GM19099 (cell line): ENCODE measurements around the gene CABP1.

ENCODE experiments used
- POLR2A ChIP-seq: IDR thresholded peaks from 3 replicates; pipeline ENCODE4 v1.6.1; 2011; ENCODE audit warnings: low read depth; ENCODE audit not compliant: insufficient read length; ENCODE audit errors: extremely low read depth

The CABP1 gene

DNA sequence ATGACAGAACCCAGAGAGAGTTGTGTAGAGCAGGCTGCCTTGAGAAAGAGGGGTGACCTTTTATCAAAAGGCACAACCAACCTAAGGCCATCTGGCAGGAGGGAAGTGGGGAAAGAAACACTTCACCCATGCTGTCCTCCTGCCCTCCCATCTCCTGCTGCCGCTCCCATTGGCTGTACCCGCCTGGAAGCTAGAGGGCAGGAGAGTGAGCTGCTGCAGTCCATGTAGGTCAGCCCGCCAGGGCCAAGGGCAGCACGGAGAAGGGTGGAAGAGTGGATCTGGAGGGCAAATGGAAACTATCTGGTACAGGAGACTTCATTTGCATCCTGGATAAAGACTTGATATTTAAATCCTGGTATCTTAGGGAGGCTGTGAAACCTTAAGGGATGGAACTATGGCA lies 11.5 kb upstream of the CABP1 start:
- no peak for TF ChIP-seq POLR2A

DNA sequence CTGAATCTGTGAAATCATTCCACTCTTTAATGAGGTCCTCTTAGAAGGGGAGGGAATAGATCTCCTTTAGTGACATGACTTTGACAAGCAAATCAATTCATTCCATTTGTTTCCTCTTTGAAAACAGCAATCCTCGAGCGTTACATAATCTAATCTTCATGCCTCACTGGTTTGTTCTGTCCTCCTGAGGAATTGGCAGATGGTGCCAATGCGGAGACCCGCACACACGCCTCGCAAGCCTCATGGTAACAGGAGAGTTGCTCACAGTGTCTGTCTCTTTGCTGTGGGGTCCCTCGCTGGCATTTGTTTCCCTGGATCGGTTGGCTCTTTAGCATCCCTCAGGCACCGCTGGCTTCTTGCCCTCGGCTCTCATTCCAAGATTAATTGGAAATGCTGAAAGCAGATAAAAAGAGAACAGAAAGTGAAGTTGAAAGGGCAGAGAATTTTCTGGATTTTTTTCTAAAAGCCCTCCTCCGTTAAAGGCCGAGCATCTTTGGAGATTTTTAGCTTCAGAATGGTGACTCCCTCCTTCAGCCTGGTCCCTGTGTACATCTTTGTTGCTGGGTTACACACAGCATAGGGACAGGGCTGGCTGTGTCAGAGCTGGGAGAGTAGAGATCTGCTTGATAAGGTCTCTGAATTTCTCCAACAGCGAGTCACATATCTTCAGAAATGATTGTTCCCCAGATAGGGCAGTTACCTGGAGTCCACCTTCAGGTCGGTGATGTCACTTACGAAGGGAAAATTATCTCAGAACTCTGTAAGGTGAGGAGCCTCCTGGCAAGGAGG lies 10.1 kb upstream of the CABP1 start:
- no peak for TF ChIP-seq POLR2A

DNA sequence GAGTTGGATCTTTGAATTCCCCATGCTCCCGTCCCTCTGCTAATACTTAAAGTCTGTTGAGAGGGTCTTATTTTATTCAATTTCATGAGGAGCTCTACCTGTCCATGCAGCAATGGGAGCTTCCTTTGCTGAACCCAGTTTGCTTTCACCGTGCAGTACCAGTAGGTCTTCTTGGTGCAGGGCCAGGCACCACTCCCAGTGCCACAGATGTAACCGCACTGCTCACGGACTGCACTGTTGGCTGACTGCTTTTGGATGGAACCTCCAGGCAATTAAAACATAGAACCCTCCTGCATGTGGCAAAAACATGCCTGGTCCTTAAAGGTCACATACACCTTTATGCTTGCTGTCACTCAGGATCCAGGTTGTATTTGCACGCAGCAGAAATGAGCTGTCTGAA lies 9.3 kb upstream of the CABP1 start:
- no peak for TF ChIP-seq POLR2A

DNA sequence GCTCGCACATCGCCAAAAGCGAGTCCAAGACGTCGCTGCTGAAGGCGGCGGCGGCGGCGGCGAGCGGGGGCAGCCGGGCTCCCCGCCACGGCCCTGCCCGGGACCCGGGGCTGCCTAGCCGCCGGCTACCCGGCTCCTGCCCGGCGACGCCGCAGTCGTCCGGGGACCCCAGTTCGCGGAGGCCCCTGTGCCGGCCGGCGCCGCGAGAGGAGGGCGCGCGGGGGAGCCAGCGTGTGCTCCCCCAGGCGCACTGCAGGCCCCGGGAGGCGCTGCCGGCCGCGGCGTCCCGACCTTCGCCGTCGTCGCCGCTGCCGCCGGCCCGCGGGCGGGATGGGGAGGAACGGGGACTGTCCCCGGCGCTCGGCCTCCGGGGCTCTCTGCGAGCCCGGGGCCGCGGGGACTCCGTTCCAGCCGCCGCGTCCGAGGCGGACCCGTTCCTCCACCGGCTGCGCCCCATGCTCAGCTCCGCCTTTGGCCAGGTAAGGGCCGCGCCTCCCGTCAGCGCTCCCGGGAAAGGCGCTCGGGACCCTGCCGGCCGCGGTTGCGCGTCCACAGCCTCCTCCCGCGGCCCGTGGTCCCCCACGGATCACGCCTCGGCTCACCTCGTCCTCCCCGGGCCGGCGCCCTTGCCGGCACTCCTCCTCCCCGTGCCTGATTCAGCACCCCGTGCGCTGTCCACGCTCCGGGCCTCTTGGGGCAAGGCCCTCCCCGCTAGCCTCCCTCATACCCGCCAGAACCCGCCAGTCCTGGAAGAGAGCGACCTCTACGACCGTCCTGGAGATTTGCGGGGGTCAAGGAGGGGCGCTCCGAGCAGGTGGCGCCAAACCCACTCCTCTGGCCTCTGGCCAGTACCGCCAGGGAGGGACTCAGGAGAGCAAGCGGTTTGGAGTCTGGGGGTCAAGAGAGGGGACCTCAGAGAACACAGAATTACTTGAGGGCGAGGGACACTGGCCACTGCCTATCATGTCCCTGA lies 721 bp downstream of the CABP1 start:
- no peak for TF ChIP-seq POLR2A

DNA sequence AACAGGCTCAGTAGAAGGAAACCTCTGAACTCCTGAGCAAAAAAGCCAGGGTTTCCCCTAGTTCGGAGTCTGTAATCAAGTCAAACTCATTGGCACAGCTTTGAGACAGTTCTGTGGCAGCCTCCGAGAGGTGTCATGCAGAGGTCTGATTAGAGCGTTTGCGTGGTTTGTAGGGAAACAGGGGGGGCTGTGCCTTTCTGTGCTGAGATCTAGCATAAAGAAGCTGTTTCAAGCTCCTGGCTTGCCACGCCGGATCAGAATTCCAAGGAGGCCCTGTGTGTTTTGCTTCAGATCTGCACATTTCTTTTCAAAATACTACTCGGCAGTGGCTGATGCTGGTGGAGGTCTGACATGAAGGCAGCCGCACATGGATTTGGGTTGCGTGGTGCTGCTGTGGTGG lies 1.7 kb downstream of the CABP1 start:
- no peak for TF ChIP-seq POLR2A

DNA sequence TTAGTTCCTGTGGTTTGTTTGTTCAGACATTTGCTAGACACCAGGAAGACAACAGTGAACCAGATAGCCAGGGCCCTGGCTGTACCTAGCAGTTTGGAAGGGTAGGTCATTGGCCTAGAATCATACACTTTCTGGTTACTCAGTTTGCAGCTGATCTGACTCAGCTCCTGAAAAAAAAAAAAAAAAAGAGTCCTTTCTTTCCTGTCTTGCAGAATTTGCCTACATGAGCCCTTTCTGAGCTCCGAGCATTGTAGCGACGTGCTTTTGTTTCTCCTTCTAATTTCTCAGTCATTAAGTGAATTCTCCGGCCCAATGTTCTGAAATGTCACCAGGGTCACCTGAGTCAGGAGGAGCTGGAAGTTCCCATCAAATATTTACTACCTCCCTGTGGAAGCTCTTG lies 2.4 kb downstream of the CABP1 start:
- no peak for TF ChIP-seq POLR2A

DNA sequence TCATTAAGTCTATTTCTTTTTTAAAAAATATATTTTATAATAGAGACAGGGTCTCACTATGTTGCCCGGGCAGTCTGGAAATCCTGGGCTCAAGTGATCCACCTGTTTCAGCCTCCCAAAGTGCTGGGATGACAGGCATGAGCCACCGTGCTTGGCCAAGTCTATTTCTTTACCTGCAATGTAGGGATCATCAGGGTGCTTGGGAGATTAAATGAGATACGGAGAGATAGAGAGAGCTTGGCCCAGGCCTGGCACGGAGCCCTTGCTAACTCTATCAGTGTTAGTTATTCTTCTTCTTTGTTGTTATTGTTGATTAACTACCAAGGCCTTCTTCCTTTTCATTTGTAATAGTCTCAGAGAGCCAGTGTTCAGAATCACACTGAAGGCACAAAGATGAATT lies 3.1 kb downstream of the CABP1 start:
- TF ChIP-seq POLR2A: no peak

DNA sequence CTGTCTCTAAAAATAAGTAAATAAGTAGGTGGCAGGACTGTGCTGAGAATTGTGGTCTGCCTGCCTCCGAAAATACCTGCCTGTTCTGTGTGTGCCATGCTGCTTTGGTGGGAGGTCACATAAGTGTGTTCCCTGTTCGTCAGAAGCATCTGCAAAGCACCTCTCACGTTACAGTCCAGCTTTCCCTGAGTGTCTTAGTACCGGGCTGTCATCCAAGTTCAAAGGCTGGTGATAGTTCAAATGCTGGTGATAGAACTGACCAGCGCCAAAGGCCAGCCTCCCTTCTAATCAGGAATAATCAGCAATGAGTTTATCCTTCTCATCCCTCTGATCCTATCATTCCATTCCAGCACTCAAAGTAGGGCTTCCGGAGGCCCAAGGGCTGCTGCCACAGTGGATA lies 5.6 kb downstream of the CABP1 start:
- TF ChIP-seq POLR2A: no peak

DNA sequence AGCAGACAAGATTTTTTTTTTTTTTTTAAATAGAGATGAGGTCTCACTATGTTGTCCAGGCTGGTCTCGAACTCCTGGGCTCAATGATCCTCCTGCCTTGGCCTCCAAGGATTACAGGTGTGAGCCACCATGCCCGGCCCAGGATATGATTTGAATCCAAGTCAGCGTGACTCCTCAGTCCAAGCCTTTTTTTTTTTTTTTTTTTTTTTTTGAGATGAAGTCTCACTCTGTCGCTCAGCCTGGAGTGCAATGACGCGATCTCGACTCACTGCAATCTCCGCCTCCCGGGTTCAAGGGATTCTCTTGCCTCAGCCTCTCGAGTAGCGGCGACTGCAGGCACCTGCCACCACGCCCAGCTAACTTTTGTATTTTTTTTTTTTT lies 6.9 kb downstream of the CABP1 start:
- no peak for TF ChIP-seq POLR2A

DNA sequence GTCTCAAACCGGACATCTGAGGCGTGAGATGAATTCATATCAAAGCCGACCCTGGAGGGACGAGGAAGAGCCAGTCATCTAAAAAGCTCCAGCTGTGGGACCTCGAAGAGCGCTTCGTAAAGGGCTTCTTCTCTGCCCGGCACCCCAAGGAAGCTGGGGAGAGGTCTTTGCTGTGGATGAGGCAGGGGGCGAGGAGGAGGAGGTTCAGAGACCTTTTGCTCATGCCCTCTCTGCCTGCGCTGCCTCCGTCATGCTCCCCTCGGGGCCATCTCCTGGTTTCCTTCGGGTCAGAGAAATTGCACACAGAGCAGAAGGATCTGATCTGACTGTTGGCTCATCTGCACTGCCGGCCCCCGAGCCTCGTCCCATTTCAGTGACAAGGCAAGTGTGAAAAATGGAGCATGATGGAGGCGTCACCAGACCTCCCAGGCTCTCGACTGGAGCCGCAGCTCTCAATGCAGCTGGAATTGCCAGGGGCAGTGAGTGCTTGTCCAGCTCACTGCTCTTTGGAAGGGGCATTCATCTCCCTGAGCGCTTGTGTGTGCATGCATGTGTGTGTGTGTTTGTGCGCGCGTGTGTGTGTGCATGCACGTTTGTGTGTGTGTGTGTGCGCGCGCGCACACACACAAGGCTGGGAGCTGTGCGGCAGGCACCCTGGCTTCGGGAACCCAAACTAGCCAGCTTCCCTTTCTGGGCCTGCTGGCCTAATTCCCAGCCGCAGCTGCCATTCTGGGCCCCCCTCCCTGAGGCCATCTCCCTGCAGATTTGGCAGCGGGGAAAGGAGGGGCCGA lies 9.2 kb downstream of the CABP1 start:
- TF ChIP-seq POLR2A: no peak

DNA sequence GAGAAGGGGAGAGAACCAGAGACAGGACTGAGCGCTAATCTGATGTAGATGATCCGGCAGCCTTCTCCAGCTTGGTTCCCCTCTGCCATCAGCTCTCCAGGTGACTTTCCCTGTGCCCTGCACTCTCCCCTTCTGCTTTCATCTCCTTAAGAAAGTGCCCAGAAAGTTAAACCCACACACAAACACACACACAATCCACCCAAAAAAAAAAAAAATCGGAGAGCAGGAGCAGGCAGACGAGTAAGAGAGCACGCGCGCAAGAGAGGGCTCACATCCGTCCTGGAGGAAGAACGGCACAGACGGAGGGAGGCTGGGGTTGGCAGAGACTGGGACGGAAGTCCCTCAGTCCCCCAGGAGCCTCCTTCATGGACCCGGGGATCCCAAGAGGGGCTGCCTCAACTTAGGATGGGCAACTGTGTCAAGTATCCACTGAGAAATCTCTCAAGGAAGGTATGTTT lies 9.8 kb downstream of the CABP1 start:
- TF ChIP-seq POLR2A: no peak

DNA sequence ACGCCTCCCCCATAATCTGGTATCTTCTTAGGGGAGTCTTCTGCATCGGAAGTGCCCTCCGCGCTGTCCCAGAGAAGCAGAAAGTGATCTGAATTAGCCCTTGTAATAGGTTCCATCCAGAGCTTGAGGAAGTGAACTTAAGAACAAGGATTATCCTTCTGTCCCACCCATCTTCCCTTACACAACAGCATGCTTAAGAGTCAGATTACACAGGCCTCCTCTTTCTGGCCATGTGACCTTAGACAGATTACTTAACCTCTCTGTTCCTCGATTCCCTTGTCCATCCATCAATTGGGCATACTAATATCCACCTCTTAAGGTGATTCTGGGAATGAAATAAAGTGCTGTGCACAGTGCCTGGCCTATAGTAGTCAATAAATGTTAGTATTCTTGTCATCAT lies 11.4 kb downstream of the CABP1 start:
- TF ChIP-seq POLR2A: no peak

DNA sequence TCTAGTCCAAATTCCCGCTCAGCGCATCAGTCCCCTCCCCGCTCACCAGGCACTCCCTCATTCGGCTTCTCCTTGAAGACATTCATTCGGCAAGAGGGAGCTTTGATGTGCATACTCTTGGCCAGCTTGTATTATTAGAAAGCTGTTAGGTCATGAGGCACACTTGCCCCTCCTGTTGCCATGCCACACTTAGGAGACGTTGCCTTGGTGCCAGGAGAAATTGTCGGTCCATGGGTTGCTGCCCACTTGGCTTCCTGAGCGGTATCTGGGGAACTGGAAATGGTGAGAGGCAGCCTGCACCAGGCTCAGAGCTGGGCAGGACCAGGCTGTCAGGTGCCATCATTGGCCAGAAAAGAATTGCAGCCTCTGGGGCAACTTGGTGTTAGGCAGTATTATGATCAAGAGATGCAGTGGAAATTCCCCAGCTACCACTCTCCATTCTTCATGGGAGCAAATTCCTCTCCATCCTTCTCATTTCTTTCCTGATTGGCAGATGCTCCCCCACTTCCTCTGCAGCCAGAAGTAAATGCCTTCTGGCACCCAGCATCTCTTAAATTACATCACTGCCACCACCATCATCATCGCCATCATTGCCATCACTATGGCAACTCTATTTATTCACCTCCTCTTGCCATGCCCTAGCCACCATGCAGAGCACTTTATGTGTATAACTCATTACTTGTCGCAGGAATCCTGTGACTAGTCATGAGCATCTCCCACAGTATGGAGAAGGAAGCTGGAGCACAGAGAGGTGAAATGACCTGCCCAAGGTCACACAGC lies 12.4 kb downstream of the CABP1 start:
- TF ChIP-seq POLR2A: no peak

DNA sequence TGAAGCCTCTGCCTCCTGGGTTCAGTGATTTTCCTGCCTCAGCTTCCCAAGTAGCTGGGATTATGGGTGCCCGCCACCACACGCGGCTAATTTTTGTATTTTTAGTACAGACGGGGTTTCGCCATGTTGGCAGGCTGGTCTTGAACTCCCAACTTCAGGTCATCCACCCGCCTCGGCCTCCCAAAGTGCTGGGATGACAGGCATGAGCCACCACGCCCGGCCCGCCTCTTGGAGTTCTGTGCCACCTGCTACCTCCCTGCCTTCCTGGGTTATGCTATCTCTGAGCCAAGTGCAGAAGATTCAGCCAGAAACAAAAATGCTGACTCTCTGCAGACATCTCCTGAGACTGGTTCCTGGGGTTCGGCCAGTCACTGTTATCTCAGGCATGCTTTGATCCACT lies 13.2 kb downstream of the CABP1 start:
- no peak for TF ChIP-seq POLR2A
